K562 (cell line): ENCODE data around the gene FRMD4A.

ENCODE experiments used
- CHD4 ChIP-seq: fragments of 200-600 bp; sonication (generic); IDR thresholded peaks from 3 replicates; pipeline ENCODE4 v1.6.1; 2012; ENCODE audit warnings: low read depth, mild to moderate bottlenecking, mixed read lengths, low read length, inconsistent platforms; ENCODE audit not compliant: insufficient read depth, insufficient replicate concordance, poor library complexity, severe bottlenecking
- CTCF ChIP-seq, 3 experiments: IDR thresholded peaks in 2 of 3; conservative IDR thresholded peaks in 1 of 3; 2 replicates each; pipeline ENCODE4 v1.5.1; 2011 to 2012; ENCODE audit warnings: low read length in 3 of 3, mild to moderate bottlenecking in 3 of 3, control low read depth in 2 of 3, improper control_type of control experiment in 1 of 3, inconsistent platforms in 1 of 3, low read depth in 1 of 3, mixed read lengths in 1 of 3, moderate library complexity in 1 of 3; ENCODE audit not compliant: insufficient read depth in 2 of 3
- E2F8 ChIP-seq: fragments of 450-650 bp; IDR thresholded peaks from 2 replicates; pipeline ENCODE4 v1.7.1; 2018; ENCODE audit warnings: mild to moderate bottlenecking, low read depth; ENCODE audit not compliant: partially characterized antibody
- FOXJ3 ChIP-seq: sonication (generic); formaldehyde crosslinking; IDR thresholded peaks from 2 replicates; pipeline ENCODE4 v1.4.0; 2020; ENCODE audit warnings: mild to moderate bottlenecking, missing genetic modification reagents
- FOXK2 ChIP-seq, 2 experiments: fragments of 450-650 bp; IDR thresholded peaks in 1 of 2; conservative IDR thresholded peaks in 1 of 2; 2 replicates each; pipeline ENCODE4 v1.6.1; 2016; ENCODE audit warnings: low read depth in 2 of 2, mild to moderate bottlenecking in 1 of 2
- FOXO4 ChIP-seq: fragments of 450-650 bp; formaldehyde crosslinking; IDR thresholded peaks from 2 replicates; pipeline ENCODE4 v1.4.0; 2020; ENCODE audit warnings: mild to moderate bottlenecking, moderate library complexity
- GABPB2 ChIP-seq: fragments of 250-450 bp; sonication (Bioruptor Pico); conservative IDR thresholded peaks from 2 replicates; pipeline ENCODE4 v1.5.1; 2021; ENCODE audit warnings: mild to moderate bottlenecking
- NFRKB ChIP-seq: fragments of 450-650 bp; IDR thresholded peaks from 2 replicates; pipeline ENCODE4 v1.6.1; 2016; ENCODE audit warnings: low read depth
- POLR2A ChIP-seq: fragments of 450-650 bp; conservative IDR thresholded peaks from 2 replicates; pipeline ENCODE4 v1.6.1; 2016
- RREB1 ChIP-seq: fragments of 250-450 bp; sonication (Bioruptor Pico); IDR thresholded peaks from 2 replicates; pipeline ENCODE4 v1.4.0; 2020
- ZNF274 ChIP-seq: IDR thresholded peaks from 2 replicates; pipeline ENCODE4 v1.6.1; 2011; ENCODE audit warnings: low read depth, mild to moderate bottlenecking, low read length, moderate library complexity, borderline replicate concordance

GRCh38 chr10:13631594-13631993, 699.1 kb downstream of the FRMD4A start:
- TF ChIP-seq NFRKB, result no peak
- TF ChIP-seq FOXK2 (conservative IDR thresholded peaks at IDR 0.05 in 1 of 2, IDR thresholded peaks at IDR 0.05 in 1 of 2; ENCODE audit: low read depth in 2 of 2), result no peak
- no peak for TF ChIP-seq CTCF (IDR thresholded peaks at IDR 0.05 in 2 of 3, conservative IDR thresholded peaks at IDR 0.05 in 1 of 3; ENCODE audit: insufficient read depth in 2 of 3, low read depth in 1 of 3, low read length in 3 of 3)
- no peak for TF ChIP-seq E2F8
- no peak for TF ChIP-seq FOXO4 (CRISPR knock-in tag)
- no peak for TF ChIP-seq GABPB2 (CRISPR knock-in tag)
- no peak for TF ChIP-seq POLR2A
- TF ChIP-seq RREB1, result no peak
- TF ChIP-seq ZNF274, result no peak
- no peak for TF ChIP-seq FOXJ3 (CRISPR knock-in tag)
- no peak for TF ChIP-seq CHD4
